HG02884 (cell line): ENCODE measurements around the gene TM9SF2.
"Not testable (repeated sequence)": the region's sequence is repeated elsewhere in the genome, so short reads cannot be mapped to it uniquely, and the experiment has no call there.

Experiments used
- ATAC-seq: cut with Tn5 transposase; IDR thresholded peaks from one replicate; pipeline ENCODE4 v1.9.1; 2021; ENCODE audit warnings: mild to moderate bottlenecking, moderate library complexity; ENCODE audit not compliant: unreplicated experiment

Gene TM9SF2

GRCh38 chr13:99491750-99492149, 9.5 kb upstream of the TM9SF2 start:
- not testable (repeated sequence) for ATAC-seq

GRCh38 chr13:99495466-99496183, 5.6 kb upstream of the TM9SF2 start:
- no peak for ATAC-seq

GRCh38 chr13:99496184-99497142, 4.8 kb upstream of the TM9SF2 start:
- peak; percentile 40 for ATAC-seq

- ATAC-seq, result peak; percentile 51
These were observed 2.8 kb upstream of the TM9SF2 start for GRCh38 chr13:99498171-99499161.

- ATAC-seq, result peak; percentile 2
These were observed 461 bp upstream of the TM9SF2 start for GRCh38 chr13:99500839-99501183.

- no peak for ATAC-seq
These were observed 603 bp downstream of the TM9SF2 start for GRCh38 chr13:99501848-99502301.

- ATAC-seq, result no peak
These were observed 4.6 kb downstream of the TM9SF2 start for GRCh38 chr13:99505814-99506269.

- peak; percentile 80 for ATAC-seq
These were observed 5.4 kb downstream of the TM9SF2 start for GRCh38 chr13:99506634-99507033.

- peak; percentile 2 for ATAC-seq
These were observed 5.8 kb downstream of the TM9SF2 start for GRCh38 chr13:99507054-99507453.

GRCh38 chr13:99507551-99507950, 6.3 kb downstream of the TM9SF2 start:
- ATAC-seq, result no peak

GRCh38 chr13:99507986-99508385, 6.7 kb downstream of the TM9SF2 start:
- ATAC-seq, result no peak

- no peak for ATAC-seq
These were observed 8.2 kb downstream of the TM9SF2 start for GRCh38 chr13:99509479-99509878.

GRCh38 chr13:99514801-99515200, 13.5 kb downstream of the TM9SF2 start:
- no peak for ATAC-seq

GRCh38 chr13:99516153-99516929, 15.1 kb downstream of the TM9SF2 start:
- ATAC-seq, result no peak

GRCh38 chr13:99517577-99517976, 16.3 kb downstream of the TM9SF2 start:
- ATAC-seq, result no peak

GRCh38 chr13:99517984-99518383, 16.7 kb downstream of the TM9SF2 start:
- no peak for ATAC-seq

- no peak for ATAC-seq
These were observed 21.0 kb downstream of the TM9SF2 start for GRCh38 chr13:99522298-99522697.

- no peak for ATAC-seq
These were observed 22.6 kb downstream of the TM9SF2 start for GRCh38 chr13:99523838-99524237.

- ATAC-seq, result no peak
These were observed 24.7 kb downstream of the TM9SF2 start for GRCh38 chr13:99525967-99526366.

- ATAC-seq, result no peak
These were observed 25.3 kb downstream of the TM9SF2 start for GRCh38 chr13:99526549-99526948.
